Activated CD4-positive, alpha-beta memory T cell treated with anti-CD3 and anti-CD28 coated beads for 36 hours (primary cell): ENCODE data around the gene PNPLA7. TPM values are rescaled to one million over a fixed set of nuclear protein-coding genes. Genes with fewer than 3 reads are reported as not detected.
"Not testable (repeated sequence)": the region's sequence is repeated elsewhere in the genome, so short reads cannot be mapped to it uniquely, and the experiment has no call there.

Source experiments
- CTCF ChIA-PET: fragments of 350-600 bp; sonication (Branson Sonifier 250); formaldehyde crosslinking; loops from one replicate; lab custom pipeline; 2021; ENCODE audit warnings: antibody characterized with exemption, inconsistent platforms; lab: Charles Lee
- POLR2A ChIA-PET: fragments of 350-600 bp; sonication (Branson Sonifier 250); formaldehyde crosslinking; loops from one replicate; lab custom pipeline; 2021; ENCODE audit warnings: antibody characterized with exemption; lab: Charles Lee
- DNase-seq: peaks from one replicate; pipeline ENCODE4 v3.0.0-alpha.2; 2020
- H3K27ac Mint-ChIP-seq: one replicate; pipeline ENCODE4 v1.8.0; 2021; ENCODE audit warnings: mixed read lengths
- H3K27me3 Mint-ChIP-seq: one replicate; pipeline ENCODE4 v1.8.0; 2021; ENCODE audit warnings: mixed read lengths
- H3K36me3 Mint-ChIP-seq: one replicate; pipeline ENCODE4 v1.8.0; 2021; ENCODE audit warnings: mixed read lengths
- H3K4me1 Mint-ChIP-seq: one replicate; pipeline ENCODE4 v1.8.0; 2021; ENCODE audit warnings: low read depth, mixed read lengths
- H3K4me3 Mint-ChIP-seq: one replicate; pipeline ENCODE4 v1.8.0; 2021; ENCODE audit warnings: mild to moderate bottlenecking, mixed read lengths
- H3K9me3 Mint-ChIP-seq: one replicate; pipeline ENCODE4 v1.8.0; 2021; ENCODE audit warnings: mixed read lengths
- intact Hi-C: fragments of 100-400 bp; cut with micrococcal nuclease; formaldehyde crosslinking; loops from one replicate; pipeline ENCODE4 v1.15.1; 2023
- total RNA-seq, 2 experiments: library from RNA; stranded (reverse); gene quantifications; one replicate each; pipeline ENCODE4 v1.2.3, GENCODE V29; 2021

The PNPLA7 gene
- total RNA-seq, 2 experiments from 2014 or later, result 3.1 to 4.0 TPM

DNA sequence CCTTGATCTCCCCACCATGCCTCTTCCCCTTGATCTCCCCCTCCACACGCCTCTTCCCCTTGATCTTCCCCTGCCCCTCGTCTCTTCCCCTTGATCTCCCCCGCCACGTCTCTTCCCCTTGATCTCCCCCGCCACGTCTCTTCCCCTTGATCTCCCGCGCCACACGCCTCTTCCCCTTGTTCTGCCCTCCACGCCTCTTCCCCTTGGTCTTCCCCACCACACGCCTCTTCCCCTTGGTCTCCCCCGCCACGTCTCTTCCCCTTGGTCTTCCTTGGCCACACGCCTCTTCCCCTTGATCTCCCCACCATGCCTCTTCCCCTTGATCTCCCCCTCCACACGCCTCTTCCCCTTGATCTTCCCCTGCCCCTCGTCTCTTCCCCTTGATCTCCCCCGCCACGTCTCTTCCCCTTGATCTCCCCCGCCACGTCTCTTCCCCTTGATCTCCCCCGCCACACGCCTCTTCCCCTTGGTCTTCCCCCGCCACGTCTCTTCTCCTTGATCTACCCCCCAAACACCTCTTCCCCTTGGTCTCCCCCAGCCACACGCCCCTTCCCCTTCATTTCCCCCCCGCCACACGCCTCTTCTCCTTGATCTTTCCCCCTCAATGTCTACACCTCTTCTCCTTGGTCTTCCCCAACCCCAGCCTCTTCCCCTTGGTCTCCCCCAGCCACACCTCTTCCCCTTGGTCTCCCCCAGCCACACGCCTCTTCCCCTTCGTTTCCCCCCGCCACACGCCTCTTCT is 98.8 kb downstream of the PNPLA7 start:
- intact Hi-C loops, result not testable (repeated sequence)

DNA sequence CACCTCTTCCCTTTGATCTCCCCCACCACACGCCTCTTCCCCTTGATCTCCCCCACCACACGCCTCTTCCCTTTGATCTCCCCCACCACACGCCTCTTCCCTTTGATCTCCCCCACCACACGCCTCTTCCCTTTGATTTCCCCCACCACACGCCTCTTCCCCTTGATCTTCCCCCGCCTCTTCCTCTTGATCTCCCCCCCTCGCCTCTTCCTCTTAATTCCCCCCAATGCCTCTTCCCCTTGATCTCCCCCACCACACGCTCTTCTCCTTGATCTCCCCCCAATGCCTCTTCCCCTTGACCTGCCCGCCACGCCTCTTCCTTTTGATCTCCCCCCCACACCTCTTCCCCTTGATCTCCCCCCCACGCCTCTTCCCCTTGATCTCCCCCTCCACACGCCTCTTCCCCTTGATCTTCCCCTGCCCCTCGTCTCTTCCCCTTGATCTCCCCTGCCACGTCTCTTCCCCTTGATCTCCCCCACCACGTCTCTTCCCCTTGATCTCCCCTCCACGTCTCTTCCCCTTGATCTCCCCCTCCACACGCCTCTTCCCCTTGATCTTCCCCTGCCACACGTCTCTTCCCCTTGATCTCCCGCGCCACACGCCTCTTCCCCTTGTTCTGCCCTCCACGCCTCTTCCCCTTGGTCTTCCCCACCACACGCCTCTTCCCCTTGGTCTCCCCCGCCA is 99.5 kb downstream of the PNPLA7 start:
- H3K27me3 Mint-ChIP-seq, POLR2A ChIA-PET, H3K27ac Mint-ChIP-seq, H3K9me3 Mint-ChIP-seq, intact Hi-C loops, H3K4me3 Mint-ChIP-seq, CTCF ChIA-PET, H3K36me3 Mint-ChIP-seq, DNase-seq: not testable (repeated sequence)
- H3K4me1 Mint-ChIP-seq, result peaks cover 17% of the 10 kb centered on the region

More for the DNA sequence above, 98.8 kb downstream of the PNPLA7 start:
- CTCF ChIA-PET, H3K27me3 Mint-ChIP-seq, H3K9me3 Mint-ChIP-seq, H3K4me3 Mint-ChIP-seq, H3K27ac Mint-ChIP-seq, H3K36me3 Mint-ChIP-seq, DNase-seq, POLR2A ChIA-PET: not testable (repeated sequence)
- peaks cover 19% of the 10 kb centered on the region for H3K4me1 Mint-ChIP-seq

GRCh38 chr9:137449931-137450538 is 100.2 kb downstream of the PNPLA7 start:
- H3K4me3 Mint-ChIP-seq, result no peak overlapping the region
- peaks cover 23% of the 10 kb centered on the region for H3K4me1 Mint-ChIP-seq
- peak; percentile 42 for DNase-seq
- intact Hi-C loops, result no loop called here
- H3K36me3 Mint-ChIP-seq, result peaks cover 7% of the 10 kb centered on the region
- CTCF ChIA-PET, result no interaction called here
- H3K27ac Mint-ChIP-seq, result no peak overlapping the region
- POLR2A ChIA-PET, result interaction anchor here (0.5 kb wide), 1 partner anchor 11 kb away, joined by 3 read pairs; no protein-coding TSS in a partner anchor
- no peaks in the 10 kb centered on the region for H3K9me3 Mint-ChIP-seq
- no peaks in the 10 kb centered on the region for H3K27me3 Mint-ChIP-seq

- H3K4me3 Mint-ChIP-seq, result no peak overlapping the region
- intact Hi-C loops, result no loop called here
- no peak for DNase-seq
- H3K27ac Mint-ChIP-seq, result no peak overlapping the region
- POLR2A ChIA-PET, result no interaction called here
- H3K27me3 Mint-ChIP-seq, result no peaks in the 10 kb centered on the region
- CTCF ChIA-PET, result no interaction called here
- H3K9me3 Mint-ChIP-seq, result no peaks in the 10 kb centered on the region
- H3K4me1 Mint-ChIP-seq, result peaks cover 18% of the 10 kb centered on the region
- H3K36me3 Mint-ChIP-seq, result peaks cover 6% of the 10 kb centered on the region
These were observed 100.9 kb downstream of the PNPLA7 start for GRCh38 chr9:137449081-137449844.

- DNase-seq, result no peak
- Mint-ChIP-seq H3K27me3 (no peaks in the 10 kb centered on the region), H3K4me1 (peaks cover 15% of the 10 kb centered on the region), H3K36me3 (peaks cover 5% of the 10 kb centered on the region), H3K27ac (no peak overlapping the region), H3K9me3 (no peaks in the 10 kb centered on the region), H3K4me3 (no peak overlapping the region)
- CTCF ChIA-PET, result interaction anchor here (1.3 kb wide), 1 partner anchor 146 kb away, joined by 3 read pairs; the partner anchor contains the start of gene NRARP
- POLR2A ChIA-PET, result no interaction called here
- intact Hi-C loops, result no loop called here
These were observed 101.6 kb downstream of the PNPLA7 start for GRCh38 chr9:137448602-137448962.

DNA sequence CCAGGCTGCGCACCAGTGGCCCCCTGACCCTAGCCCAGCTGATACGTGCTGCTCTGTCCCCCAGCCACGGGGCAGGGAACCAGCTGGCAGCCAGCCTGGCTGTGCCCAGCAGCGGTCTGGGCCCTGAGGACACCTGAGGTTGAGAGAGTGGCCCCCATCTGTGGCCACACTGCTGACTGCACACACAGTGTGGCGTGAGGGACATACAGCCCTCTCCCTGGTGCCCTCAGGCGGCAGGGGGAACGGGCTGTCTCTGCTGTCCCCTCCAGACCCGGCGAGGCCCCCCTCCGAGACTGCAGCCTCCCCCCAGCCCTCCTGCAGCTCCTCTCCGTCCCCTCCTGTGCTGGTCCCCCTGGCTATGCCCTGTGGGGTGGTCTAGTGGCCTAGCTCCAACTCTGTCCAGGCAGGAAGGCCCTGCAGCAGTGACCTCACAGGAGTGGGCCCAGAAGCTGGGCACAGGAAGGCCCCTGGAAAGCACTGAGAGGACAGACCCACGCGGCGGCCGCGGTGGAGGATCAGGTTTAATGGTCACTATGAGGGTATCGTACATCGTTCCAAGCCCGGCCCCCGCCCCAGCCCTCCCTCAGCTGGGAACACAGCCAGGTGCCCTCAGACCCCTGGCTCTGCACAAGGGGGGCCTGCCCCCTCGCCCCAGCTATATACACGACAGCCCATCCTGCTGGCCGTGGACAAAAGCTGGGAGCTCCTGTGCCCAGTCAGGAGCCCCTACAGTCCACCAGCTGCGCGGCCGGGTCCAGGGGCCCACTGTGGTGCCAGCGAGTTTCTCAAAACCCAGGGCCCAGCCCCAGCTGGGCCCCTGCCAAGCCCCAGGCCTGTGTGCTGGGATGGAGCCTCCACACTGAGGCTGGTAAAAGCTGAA is 102.2 kb downstream of the PNPLA7 start:
- CTCF ChIA-PET, result interaction anchor here (1.0 to 1.3 kb wide), 2 partner anchors 146 to 161 kb away, joined by 3 read pairs; partner anchors contain the start of gene NRARP
- H3K4me1 Mint-ChIP-seq, result peaks cover 14% of the 10 kb centered on the region
- intact Hi-C loops, result no loop called here
- no peaks in the 10 kb centered on the region for H3K9me3 Mint-ChIP-seq
- POLR2A ChIA-PET, result no interaction called here
- H3K36me3 Mint-ChIP-seq, result peaks cover 5% of the 10 kb centered on the region
- no peak for DNase-seq
- H3K27me3 Mint-ChIP-seq, result no peaks in the 10 kb centered on the region
- no peak overlapping the region for H3K4me3 Mint-ChIP-seq
- no peak overlapping the region for H3K27ac Mint-ChIP-seq

- Mint-ChIP-seq H3K36me3 (peaks cover 3% of the 10 kb centered on the region), H3K4me1 (peaks cover 11% of the 10 kb centered on the region), H3K4me3 (no peak overlapping the region), H3K9me3 (no peaks in the 10 kb centered on the region), H3K27me3 (peaks cover 2% of the 10 kb centered on the region), H3K27ac (no peak overlapping the region)
- ChIA-PET CTCF (interaction anchor here (0.7 to 0.9 kb wide), 3 partner anchors 24 to 160 kb away, joined by 4 to 5 read pairs (median 5); partner anchors contain the start of genes EXD3 and NOXA1), POLR2A (interaction anchor here (1.0 kb wide), 1 partner anchor 15 kb away, joined by 3 read pairs; no protein-coding TSS in a partner anchor)
- DNase-seq, result no peak
- intact Hi-C loops, result no loop called here
These were observed 103.2 kb downstream of the PNPLA7 start for GRCh38 chr9:137446851-137447471.

GRCh38 chr9:137445930-137446431 is 104.2 kb downstream of the PNPLA7 start:
- peaks cover 4% of the 10 kb centered on the region for H3K27me3 Mint-ChIP-seq
- no peak overlapping the region for H3K27ac Mint-ChIP-seq
- H3K4me3 Mint-ChIP-seq, result no peak overlapping the region
- H3K4me1 Mint-ChIP-seq, result peaks cover 13% of the 10 kb centered on the region
- intact Hi-C loops, result loop anchor here (2.0 kb wide), 1 partner anchor 23 kb away; the partner anchor contains the start of genes EXD3 and NOXA1
- no peak for DNase-seq
- H3K9me3 Mint-ChIP-seq, result no peaks in the 10 kb centered on the region
- H3K36me3 Mint-ChIP-seq, result peaks cover 4% of the 10 kb centered on the region
- ChIA-PET POLR2A (interaction anchor here (1.0 kb wide), 1 partner anchor 16 kb away, joined by 3 read pairs; no protein-coding TSS in a partner anchor), CTCF (interaction anchor here (0.6 to 2.4 kb wide), 9 partner anchors 13 to 203 kb away, joined by 3 to 8 read pairs (median 3); partner anchors contain the start of genes EXD3, NOXA1, NRARP and NSMF)

GRCh38 chr9:137445275-137445807 is 104.9 kb downstream of the PNPLA7 start:
- ChIA-PET CTCF (interaction anchor here (0.6 to 2.4 kb wide), 8 partner anchors 14 to 774 kb away, joined by 3 to 8 read pairs (median 3); partner anchors contain the start of genes NRARP and NSMF), POLR2A (no interaction called here)
- intact Hi-C loops, result loop anchor here (2.0 kb wide), 1 partner anchor 23 kb away; the partner anchor contains the start of genes EXD3 and NOXA1
- H3K36me3 Mint-ChIP-seq, result peaks cover 4% of the 10 kb centered on the region
- no peaks in the 10 kb centered on the region for H3K9me3 Mint-ChIP-seq
- no peak overlapping the region for H3K27ac Mint-ChIP-seq
- DNase-seq, result peak; percentile 90
- peaks cover 4% of the 10 kb centered on the region for H3K27me3 Mint-ChIP-seq
- no peak overlapping the region for H3K4me3 Mint-ChIP-seq
- H3K4me1 Mint-ChIP-seq, result peaks cover 13% of the 10 kb centered on the region
